HG03064 (cell line): Measurements from ENCODE around the gene MICU1.
"Not testable (repeated sequence)": the region's sequence is repeated elsewhere in the genome, so short reads cannot be mapped to it uniquely, and the experiment has no call there.

Experiments
- ATAC-seq: cut with Tn5 transposase; IDR thresholded peaks from one replicate; pipeline ENCODE4 v1.9.1; 2021; ENCODE audit warnings: low read depth; ENCODE audit not compliant: unreplicated experiment

The MICU1 gene

DNA sequence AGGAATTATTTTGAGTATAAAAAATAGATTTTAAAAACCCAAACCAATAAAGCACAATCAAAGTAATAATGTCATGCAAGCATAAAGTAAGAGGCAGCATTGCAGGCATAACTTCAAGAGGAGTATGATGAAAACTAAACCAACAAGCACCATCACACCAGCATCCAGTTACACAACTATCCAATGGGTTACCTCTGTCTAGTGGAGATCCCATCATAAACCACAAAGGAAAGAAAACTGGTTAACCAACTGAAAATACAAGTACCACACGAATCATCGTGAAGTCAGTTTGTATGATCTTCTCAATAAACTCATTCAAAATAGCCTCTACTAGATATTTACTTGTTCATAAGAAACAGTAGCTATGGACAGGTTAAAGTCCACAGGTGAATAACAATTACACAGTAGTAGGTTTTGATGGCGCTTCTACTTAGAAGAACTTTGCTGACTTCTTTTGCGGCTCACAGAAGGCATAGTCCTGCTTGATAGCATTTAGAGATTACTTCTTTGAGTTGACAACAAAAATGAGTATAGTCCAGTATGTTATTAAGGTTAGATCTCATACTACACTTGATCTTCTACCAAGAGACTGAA is 116.6 kb downstream of the MICU1 start:
- no peak for ATAC-seq

DNA sequence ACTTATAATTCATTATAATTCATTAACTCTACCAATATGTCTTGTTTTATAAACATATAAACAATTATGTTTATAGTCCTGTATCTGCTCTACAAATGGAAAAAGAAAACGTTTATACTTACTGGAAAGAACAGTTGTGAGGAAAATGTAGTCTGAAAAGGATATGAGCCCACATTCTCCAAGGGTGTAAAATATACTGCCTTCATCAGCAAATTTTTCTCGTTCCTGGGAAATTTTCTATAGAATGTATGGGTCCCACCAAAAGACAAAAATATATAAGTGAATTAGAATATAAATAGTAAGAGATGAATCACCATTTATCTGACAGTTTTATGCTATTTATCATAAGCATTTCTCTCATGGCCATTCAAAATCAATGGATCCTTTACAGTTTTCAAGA is 117.8 kb downstream of the MICU1 start:
- ATAC-seq, result no peak

- no peak for ATAC-seq
Observed at GRCh38 chr10:72506474-72506873, 119.4 kb downstream of the MICU1 start.

DNA sequence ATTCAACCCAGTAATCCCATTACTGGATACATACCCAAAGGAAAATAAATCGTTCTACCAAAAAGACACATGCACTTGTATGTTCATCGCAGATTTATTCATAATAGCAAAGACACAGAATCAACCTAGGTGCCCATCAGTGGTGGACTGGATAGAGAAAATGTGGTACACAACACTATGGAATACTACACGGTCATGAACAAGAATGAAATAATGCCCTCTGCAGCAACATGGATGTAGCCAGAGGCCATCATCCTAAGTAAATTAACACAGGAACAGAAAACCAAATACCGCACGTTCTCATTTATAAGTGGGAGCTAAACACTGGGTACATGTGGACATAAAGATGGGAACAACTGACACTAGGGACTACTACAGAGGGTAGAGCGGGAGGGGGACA is 120.4 kb downstream of the MICU1 start:
- ATAC-seq, result no peak

GRCh38 chr10:72503694-72504438 is 122.0 kb downstream of the MICU1 start:
- ATAC-seq, result no peak

GRCh38 chr10:72503241-72503640 is 122.6 kb downstream of the MICU1 start:
- no peak for ATAC-seq

DNA sequence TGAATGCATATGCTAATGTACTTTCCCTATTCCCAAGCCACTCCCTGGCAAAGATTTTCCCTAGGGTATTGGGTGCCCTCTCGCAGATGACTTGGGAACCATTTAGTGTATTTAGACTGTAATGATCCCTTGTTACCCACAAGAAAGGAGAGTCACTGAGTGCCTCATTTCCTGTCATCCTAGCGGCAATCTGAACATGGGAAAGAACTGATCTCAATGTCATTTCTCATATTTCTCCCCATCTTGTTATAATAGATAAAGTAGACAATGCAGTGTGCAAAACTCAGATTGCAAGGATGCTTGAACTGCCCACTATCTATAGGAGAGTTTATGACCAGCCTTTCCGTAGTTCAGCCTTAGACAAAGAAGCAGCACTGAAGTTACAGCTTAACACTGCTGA is 123.3 kb downstream of the MICU1 start:
- ATAC-seq, result no peak

GRCh38 chr10:72499701-72500100 is 126.2 kb downstream of the MICU1 start:
- ATAC-seq, result no peak

GRCh38 chr10:72490951-72491350 is 134.9 kb downstream of the MICU1 start:
- no peak for ATAC-seq

- no peak for ATAC-seq
Observed at GRCh38 chr10:72487521-72487920, 138.4 kb downstream of the MICU1 start.

- no peak for ATAC-seq
Observed at GRCh38 chr10:72487116-72487515, 138.8 kb downstream of the MICU1 start.

DNA sequence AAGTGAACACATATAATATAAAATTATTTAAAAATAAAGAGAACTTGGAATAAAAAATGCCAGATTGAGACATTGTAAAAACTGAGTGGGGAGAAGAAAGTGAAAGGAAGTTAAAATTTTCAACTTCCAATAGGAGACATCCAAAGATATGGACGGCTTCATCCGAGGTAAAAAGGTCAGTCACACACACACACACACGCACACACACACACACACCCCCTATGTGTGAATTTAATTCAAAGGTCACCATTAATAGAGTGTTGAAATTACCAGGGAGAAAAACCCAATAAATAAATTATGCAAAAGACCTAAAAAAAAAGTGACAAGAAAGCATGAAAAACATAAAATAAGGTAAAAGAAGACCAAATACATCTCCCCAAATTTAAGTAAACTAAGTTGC is 140.2 kb downstream of the MICU1 start:
- ATAC-seq, result no peak

DNA sequence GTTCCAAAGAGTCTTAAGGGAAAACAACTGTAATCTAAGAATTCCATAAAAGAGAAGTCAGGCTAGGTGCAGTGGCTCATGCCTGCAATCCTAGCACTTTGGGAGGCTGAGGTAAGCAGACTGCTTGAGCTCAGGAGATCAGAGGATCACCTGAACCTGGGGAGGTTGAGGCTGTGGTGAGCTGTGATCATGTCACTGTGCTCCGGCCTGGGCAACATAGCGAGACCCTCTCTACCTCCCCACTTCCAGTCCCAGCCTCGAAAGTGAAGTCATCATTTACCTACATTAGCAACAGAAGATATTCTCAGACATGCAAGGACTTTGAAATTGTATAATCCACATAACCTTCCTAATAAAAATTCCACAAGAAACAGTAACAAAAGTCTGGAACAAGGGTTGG is 141.4 kb downstream of the MICU1 start:
- ATAC-seq, result no peak

DNA sequence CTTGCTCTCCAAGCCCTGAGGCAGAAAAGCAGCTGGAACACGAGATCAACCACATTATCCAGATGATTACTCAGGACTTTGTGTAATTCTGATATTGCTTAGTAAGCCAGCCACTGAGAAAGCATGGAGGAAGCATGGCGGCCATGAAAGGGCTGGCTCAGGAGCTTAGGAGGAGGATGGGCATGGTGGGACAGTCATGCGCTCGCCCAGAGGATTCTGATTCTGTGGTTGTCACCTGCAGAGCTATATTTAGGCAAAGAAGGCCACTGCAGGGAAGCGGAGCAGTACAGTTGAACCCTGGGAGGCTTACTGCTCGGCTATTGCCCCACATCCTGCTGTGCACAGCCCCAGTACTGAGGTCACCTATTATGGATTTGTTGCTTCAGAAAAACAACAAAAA is 142.4 kb downstream of the MICU1 start:
- no peak for ATAC-seq

DNA sequence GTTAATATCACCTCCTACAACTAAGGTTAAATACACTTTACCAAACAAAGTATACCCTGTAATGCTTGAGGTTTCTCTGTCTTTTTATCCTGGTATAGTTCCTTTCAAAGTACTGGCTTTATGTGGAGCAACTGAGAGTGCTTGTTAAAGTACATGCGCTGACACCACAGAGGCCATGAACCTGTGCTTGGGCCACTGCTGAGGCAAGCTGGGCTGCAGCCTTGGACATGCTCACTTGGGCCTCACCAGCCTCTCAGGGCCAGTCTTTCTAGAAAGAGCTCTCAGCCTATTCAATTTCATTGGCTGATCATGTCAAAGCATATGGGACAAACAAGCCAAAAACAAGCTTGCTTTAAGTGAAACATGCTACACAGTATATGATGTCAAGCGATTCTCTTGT is 145.0 kb downstream of the MICU1 start:
- no peak for ATAC-seq

- ATAC-seq, result no peak
Observed at GRCh38 chr10:72477463-72477862, 148.4 kb downstream of the MICU1 start.

DNA sequence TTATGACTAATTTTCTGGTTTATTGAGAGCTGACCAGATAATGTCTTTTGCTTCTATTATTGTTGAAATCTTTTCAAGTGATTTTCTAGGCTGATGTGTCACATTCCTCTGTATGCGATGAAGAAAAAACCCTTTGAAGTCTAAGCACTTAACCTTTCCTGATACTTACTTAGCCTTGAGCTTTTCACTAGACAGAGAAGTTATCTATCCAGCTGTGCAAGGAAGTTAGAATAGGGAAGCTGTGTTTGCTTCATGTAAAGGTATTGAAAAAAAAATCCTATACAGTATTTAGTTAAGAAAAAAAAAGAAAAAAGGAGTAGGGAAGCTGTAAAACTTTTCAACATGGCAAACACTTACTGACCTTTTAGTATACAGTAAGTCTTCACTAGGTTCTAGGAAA is 153.6 kb downstream of the MICU1 start:
- no peak for ATAC-seq

- no peak for ATAC-seq
Observed at GRCh38 chr10:72470666-72471065, 155.2 kb downstream of the MICU1 start.

DNA sequence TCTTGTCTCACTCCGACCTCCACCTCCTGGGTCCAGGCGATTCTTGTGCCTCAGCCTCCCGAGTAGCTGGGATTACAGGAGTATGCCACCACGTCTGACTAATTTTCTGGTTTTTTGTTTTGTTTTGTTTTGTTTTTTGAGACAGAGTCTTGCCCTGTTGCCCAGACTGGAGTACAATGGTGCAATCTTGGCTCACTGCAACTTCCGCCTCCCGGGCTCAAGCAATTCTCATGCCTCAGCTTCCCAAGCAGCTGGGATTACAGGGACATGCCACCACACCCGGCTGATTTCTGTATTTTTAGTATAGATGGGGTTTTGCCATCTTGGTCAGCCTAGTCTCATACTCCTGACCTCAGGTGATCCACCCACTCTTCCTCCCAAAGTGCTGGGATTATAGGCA is 158.8 kb downstream of the MICU1 start:
- ATAC-seq, result not testable (repeated sequence)

DNA sequence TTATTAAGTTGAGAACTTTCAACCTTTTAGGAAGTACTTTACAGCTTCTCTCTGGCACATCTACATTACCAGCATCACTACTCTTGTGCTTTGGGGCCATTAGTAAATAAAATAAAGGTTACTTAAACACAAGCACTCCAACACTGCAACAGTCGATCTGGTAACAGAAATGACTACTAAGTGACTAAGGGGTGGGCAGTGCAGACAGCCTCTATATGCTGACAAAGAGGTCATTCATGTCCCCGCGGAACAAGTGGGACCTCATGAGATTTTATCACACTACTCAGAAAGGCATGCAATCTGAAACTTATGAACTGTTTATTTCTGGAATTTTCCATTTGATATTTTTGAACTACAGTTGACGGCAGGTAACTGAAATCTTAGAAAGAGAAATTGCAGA is 159.9 kb downstream of the MICU1 start:
- ATAC-seq, result no peak

DNA sequence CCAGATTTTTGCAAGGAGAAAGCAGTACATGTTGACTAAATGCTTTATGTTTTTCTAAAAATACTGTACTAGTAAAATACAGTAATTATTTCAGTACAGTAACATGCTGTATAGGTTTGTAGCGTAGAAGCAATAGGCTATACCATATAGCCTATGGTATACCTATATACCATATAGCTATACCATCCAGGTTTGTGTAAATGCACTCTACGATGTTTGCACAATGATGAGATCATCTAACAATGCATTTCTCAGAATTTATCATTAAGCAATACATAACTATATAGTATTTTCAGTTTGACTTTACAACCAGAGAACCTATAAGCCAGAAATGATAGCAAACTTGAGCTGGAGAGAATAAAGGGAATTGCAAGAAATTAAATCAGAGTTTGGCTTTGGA is 161.4 kb downstream of the MICU1 start:
- ATAC-seq, result no peak

DNA sequence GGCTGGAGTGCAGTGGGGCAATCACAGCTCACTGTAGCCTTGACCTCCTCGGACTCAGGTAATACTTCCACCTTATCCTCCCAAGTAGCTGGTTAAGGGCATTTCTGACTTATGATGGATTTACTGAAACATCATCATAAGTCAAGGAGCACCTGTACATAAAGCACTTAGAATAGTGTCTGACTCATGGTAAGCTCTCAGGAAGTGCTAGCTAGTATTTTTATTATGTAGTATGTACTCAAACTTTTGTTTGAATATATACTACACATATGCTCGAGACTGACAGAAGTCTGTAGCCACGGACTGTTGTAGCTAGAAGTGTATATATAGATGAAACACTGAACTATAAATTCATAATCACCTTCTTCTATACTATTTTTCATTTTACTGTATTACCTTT is 163.6 kb downstream of the MICU1 start:
- no peak for ATAC-seq

DNA sequence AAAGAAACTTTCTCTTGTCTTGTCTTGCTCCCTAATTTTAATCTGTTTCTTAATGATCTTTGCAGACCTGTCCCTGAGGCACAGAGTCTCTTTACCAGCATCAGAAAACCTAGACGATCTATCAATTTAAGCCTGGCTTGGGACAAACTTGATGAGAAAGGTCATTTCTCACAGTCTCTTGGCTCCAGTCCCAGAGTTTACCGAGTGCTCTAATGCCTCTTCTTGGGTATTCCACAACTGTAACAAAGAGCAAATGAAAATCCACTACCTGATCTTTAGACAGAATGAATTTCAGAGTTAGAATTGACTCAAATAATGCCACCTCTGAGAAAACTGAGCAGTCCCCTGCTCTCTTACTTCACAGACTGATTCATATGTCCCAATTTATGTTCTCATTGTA is 164.8 kb downstream of the MICU1 start:
- ATAC-seq, result no peak
